Bronchial epithelial cell (primary cell): ENCODE measurements around the gene RABL6. TPM values are rescaled to one million over a fixed set of nuclear protein-coding genes. Genes with fewer than 3 reads are reported as not detected.

Experiments used
- DNase-seq: peaks from one replicate; pipeline ENCODE4 v3.0.0-alpha.2; 2010; ENCODE audit warnings: low read depth
- FAIRE-seq: peaks from 2 replicates; lab custom pipeline; 2011; peaks lifted over from hg19 to GRCh38; lab: Jason Lieb, UNC
- H3K27me3 ChIP-seq: 2 replicates; pipeline ENCODE4 v1.5.1; 2011; ENCODE audit warnings: low read length; ENCODE audit not compliant: control insufficient read depth, insufficient read depth
- H3K36me3 ChIP-seq: 2 replicates; pipeline ENCODE4 v1.5.1; 2011; ENCODE audit warnings: low read length; ENCODE audit not compliant: control insufficient read depth, insufficient read depth
- H3K4me3 ChIP-seq: 2 replicates; pipeline ENCODE4 v1.5.1; 2011; ENCODE audit warnings: mild to moderate bottlenecking, low read depth, low read length, control low read depth
- total RNA-seq: library from RNA; depleted of rRNA; stranded (reverse); fragments of >200 nt; gene quantifications from 2 replicates; pipeline ENCODE4 v1.2.1, GENCODE V29; 2014
- TF ChIP-seq, protein P1 (sequence below): IDR thresholded peaks from 2 replicates; pipeline ENCODE4 v1.5.1; 2011; ENCODE audit warnings: mild to moderate bottlenecking, moderate library complexity, low read length, control low read depth, inconsistent platforms; ENCODE audit not compliant: insufficient read depth, severe bottlenecking

RABL6 gene
- total RNA-seq, 1 donor from 2014 or later: 79.5 TPM

DNA sequence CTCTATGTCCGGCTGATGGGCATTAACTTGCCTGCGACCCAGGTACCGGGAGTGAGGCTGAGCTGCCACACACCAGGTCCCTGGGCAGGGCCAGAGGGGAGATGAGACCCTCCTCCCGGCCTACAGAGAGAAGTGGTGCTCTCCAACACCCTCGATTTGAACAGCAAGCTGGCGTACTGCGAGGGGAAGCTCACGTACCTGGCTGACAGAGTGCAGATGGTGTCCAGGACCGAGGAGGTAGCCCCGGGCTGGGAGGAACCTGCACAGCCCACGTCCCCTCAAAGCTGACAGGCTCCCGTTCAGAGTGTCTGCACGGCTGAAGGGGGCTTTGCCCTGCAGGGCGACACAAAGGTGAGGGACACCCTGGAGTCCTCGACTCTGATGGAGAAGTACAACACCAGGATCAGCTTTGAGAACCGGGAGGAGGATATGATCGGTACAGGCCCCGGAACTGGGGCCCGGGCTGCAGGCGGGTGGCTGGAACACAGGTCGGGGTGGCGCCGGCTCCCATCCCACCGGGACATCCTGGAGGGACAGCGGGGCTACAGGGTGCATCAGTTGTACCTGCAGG lies 1.0 kb upstream of the RABL6 start:
- Histone ChIP-seq H3K27me3 (no peaks in the 10 kb centered on the region), H3K4me3 (peak overlapping the region; percentile 83), H3K36me3 (peaks cover 5% of the 10 kb centered on the region)
- DNase-seq: no peak
- TF ChIP-seq, protein P1, sequence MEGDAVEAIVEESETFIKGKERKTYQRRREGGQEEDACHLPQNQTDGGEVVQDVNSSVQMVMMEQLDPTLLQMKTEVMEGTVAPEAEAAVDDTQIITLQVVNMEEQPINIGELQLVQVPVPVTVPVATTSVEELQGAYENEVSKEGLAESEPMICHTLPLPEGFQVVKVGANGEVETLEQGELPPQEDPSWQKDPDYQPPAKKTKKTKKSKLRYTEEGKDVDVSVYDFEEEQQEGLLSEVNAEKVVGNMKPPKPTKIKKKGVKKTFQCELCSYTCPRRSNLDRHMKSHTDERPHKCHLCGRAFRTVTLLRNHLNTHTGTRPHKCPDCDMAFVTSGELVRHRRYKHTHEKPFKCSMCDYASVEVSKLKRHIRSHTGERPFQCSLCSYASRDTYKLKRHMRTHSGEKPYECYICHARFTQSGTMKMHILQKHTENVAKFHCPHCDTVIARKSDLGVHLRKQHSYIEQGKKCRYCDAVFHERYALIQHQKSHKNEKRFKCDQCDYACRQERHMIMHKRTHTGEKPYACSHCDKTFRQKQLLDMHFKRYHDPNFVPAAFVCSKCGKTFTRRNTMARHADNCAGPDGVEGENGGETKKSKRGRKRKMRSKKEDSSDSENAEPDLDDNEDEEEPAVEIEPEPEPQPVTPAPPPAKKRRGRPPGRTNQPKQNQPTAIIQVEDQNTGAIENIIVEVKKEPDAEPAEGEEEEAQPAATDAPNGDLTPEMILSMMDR: no peak
- FAIRE-seq: no peak

DNA sequence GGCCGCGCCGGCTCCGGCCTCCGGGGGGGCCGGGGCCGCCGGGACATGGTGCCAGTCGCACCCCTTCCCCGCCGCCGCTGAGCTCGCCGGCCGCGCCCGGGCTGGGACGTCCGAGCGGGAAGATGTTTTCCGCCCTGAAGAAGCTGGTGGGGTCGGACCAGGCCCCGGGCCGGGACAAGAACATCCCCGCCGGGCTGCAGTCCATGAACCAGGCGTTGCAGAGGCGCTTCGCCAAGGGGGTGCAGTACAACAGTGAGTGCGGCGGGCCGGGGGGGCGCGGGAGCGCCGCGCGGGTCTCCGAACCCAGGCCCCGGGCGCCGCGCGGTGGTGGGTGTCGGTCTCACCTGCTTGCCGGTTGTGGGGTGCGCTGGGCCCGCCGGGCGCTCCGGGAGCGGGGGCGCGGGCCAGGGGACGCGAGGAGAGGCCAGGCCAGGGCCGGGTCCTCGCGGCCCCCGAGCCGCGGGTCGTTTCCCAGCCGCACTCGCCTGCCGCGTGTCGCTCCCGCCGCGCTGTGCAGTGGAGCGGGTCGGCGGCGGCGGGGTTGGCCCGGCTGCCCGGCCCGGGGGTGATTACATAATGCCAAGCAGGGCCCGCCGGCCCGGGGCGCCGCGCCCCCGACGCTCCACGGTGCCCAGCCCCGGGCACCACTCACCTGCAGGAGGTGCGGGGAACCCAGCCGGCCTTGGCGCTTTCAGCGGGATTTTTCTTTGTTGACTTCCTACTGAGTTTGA lies 492 bp downstream of the RABL6 start:
- TF ChIP-seq, protein P1: no peak
- Histone ChIP-seq H3K27me3 (no peaks in the 10 kb centered on the region), H3K4me3 (peak overlapping the region; percentile 83), H3K36me3 (peaks cover 5% of the 10 kb centered on the region)
- FAIRE-seq (no peak), DNase-seq (no peak)

DNA sequence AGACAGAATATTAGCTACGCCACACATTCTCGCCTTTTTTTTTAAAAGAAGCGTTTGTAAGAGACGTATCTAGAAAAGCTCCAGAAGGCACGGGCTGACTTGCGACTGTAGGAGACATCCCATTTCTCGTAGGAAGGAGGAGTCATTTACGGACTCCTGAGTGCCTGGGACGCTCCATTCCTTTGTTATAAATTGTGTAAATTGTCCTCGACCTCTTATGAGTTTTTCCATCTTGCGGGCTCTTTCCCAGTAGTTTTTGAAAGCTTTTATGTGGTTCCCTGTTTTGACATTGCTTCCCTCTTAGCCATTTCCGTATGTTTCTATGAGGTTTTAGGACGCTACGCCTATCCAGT lies 1.0 kb downstream of the RABL6 start:
- peak overlapping the region; percentile 83 for H3K4me3 ChIP-seq
- TF ChIP-seq, protein P1: no peak
- H3K27me3 ChIP-seq: no peaks in the 10 kb centered on the region
- DNase-seq: peak; percentile 22
- peaks cover 5% of the 10 kb centered on the region for H3K36me3 ChIP-seq
- no peak for FAIRE-seq

DNA sequence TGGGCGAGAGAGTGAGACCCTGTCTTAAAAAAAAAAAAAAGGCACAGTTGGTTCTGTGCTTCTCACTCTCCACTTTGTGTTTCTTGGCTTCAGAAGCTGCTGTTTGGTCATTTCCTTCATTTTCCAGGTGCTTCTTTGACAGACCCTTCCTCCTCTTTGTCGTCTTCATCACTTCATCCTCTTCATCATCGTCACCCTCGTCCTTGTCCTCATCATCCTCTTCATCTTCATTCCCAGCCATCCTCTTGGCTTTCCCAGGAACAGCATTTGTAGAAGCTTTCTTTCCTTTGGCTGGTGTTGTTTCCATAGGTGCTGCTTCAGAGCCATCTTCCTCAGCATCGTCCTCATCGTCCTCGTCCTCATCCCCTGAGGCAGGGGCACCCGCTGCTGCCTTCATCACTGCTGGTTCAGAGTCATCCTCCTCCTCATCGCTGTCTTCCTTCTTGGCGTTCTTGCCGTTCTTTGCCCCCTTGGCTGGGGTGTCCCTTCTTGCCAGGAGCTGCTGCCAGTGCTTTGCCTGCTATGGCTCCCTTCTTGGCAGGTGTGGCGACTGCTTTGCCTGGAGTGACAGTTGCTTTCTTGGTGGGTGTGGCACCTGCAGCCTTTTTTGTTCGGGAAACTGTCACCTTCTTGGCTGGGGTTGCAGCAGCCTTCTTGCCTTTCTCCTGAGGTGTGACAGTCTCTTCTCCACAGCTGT lies 7.1 kb downstream of the RABL6 start:
- FAIRE-seq: no peak
- DNase-seq: no peak
- no peaks in the 10 kb centered on the region for H3K27me3 ChIP-seq
- TF ChIP-seq, protein P1: no peak
- H3K4me3 ChIP-seq: no peak overlapping the region
- no peaks in the 10 kb centered on the region for H3K36me3 ChIP-seq

DNA sequence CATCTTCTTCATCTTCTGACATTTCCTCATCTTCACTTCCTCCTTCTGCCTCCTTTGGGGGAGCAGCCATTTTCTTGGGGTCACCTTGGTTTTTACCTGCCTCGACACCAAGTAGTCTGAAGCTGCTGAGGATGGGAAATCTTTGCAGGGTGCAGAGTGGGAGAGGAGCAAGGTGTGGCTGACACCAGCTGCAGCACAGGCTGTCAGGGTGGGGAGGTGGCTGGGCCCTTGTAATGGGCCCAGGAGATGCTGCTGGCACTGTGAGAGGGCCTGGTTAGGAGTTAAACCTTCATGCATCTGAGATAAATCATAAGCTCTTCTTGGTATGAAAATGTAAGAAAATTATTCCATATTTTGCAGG lies 7.7 kb downstream of the RABL6 start:
- no peak for FAIRE-seq
- no peaks in the 10 kb centered on the region for H3K36me3 ChIP-seq
- TF ChIP-seq, protein P1: no peak
- DNase-seq: no peak
- H3K27me3 ChIP-seq: no peaks in the 10 kb centered on the region
- no peak overlapping the region for H3K4me3 ChIP-seq
